ENCODE data around the gene DERA.
"Not testable (repeated sequence)": the region's sequence is repeated elsewhere in the genome, so short reads cannot be mapped to it uniquely, and the experiment has no call there.

GRCh38 chr12:15914131-15914530 is 3.0 kb downstream of the DERA start:
- TF ChIP-seq CTCF (conservative IDR thresholded peaks at IDR 0.05 in 1 of 2, IDR thresholded peaks at IDR 0.05 in 1 of 2; ENCODE audit: extremely low read depth in 1 of 2, insufficient read depth in 1 of 2, low read depth in 1 of 2, low read length in 2 of 2); EZH2 (IDR thresholded peaks at IDR 0.05; ENCODE audit: borderline replicate concordance, low read length): not testable (repeated sequence)

All from mammary epithelial cell (primary cell).